HG02884 (cell line): ENCODE results near the gene LIG4.
"Not testable (repeated sequence)": the region's sequence is repeated elsewhere in the genome, so short reads cannot be mapped to it uniquely, and the experiment has no call there.

Source experiments
- ATAC-seq: cut with Tn5 transposase; IDR thresholded peaks from one replicate; pipeline ENCODE4 v1.9.1; 2021; ENCODE audit warnings: mild to moderate bottlenecking, moderate library complexity; ENCODE audit not compliant: unreplicated experiment

The LIG4 gene

GRCh38 chr13:108215436-108215835, at the start of gene LIG4:
TSS of gene LIG4 (minus strand) at chr13:108215536. CDS start at chr13:108211268, 4,268 bp downstream.
- ATAC-seq: peak; percentile 50

GRCh38 chr13:108263621-108264355, 48.5 kb upstream of the LIG4 start:
- ATAC-seq: no peak

GRCh38 chr13:108257248-108257647, 41.9 kb upstream of the LIG4 start:
- no peak for ATAC-seq

- ATAC-seq: peak; percentile 89
Measured at GRCh38 chr13:108249150-108249549, 33.8 kb upstream of the LIG4 start.

GRCh38 chr13:108230377-108230776, 15.0 kb upstream of the LIG4 start:
- no peak for ATAC-seq

GRCh38 chr13:108227651-108228272, 12.4 kb upstream of the LIG4 start:
- no peak for ATAC-seq

GRCh38 chr13:108226184-108226583, 10.8 kb upstream of the LIG4 start:
- no peak for ATAC-seq

GRCh38 chr13:108225440-108225839, 10.1 kb upstream of the LIG4 start:
- ATAC-seq: no peak

- ATAC-seq: no peak
Measured at GRCh38 chr13:108223687-108224503, 8.6 kb upstream of the LIG4 start.

- no peak for ATAC-seq
Measured at GRCh38 chr13:108220041-108220440, 4.7 kb upstream of the LIG4 start.

- peak; percentile 70 for ATAC-seq
Measured at GRCh38 chr13:108218044-108218974, 3.0 kb upstream of the LIG4 start, which contains the start of gene ABHD13. TSS of gene ABHD13 (plus strand) at chr13:108218392. CDS start at chr13:108229219, 10,827 bp downstream.

GRCh38 chr13:108217307-108218043, 2.1 kb upstream of the LIG4 start:
- not testable (repeated sequence) for ATAC-seq

GRCh38 chr13:108214441-108215271, 680 bp downstream of the LIG4 start:
- ATAC-seq: no peak

GRCh38 chr13:108213946-108214345, 1.4 kb downstream of the LIG4 start:
- ATAC-seq: no peak

GRCh38 chr13:108212886-108213285, 2.5 kb downstream of the LIG4 start:
- peak; percentile 44 for ATAC-seq

- no peak for ATAC-seq
Measured at GRCh38 chr13:108210551-108210950, 4.8 kb downstream of the LIG4 start.

GRCh38 chr13:108200781-108201398, 14.4 kb downstream of the LIG4 start:
- ATAC-seq: no peak

GRCh38 chr13:108195861-108196260, 19.5 kb downstream of the LIG4 start:
- no peak for ATAC-seq
